GM12892 (cell line): ENCODE data around the gene ACE2.

ENCODE experiments used
- DNase-seq: peaks from one replicate; pipeline ENCODE4 v3.0.0; 2011; ENCODE audit not compliant: insufficient read length
- FAIRE-seq: peaks from 2 replicates; lab custom pipeline; 2011; peaks lifted over from hg19 to GRCh38; lab: Jason Lieb, UNC
- POLR2A ChIP-seq: IDR thresholded peaks from 2 replicates; pipeline ENCODE4 v1.6.1; 2011; ENCODE audit warnings: low read depth, low read length, control low read depth
- POLR2AphosphoS5 ChIP-seq: IDR thresholded peaks from 2 replicates; pipeline ENCODE4 v1.6.1; 2011; ENCODE audit warnings: low read depth, low read length, control low read depth
- TAF1 ChIP-seq: IDR thresholded peaks from 2 replicates; pipeline ENCODE4 v1.6.1; 2011; ENCODE audit warnings: low read depth, mild to moderate bottlenecking, control low read depth, low read length, borderline replicate concordance

Gene ACE2

DNA sequence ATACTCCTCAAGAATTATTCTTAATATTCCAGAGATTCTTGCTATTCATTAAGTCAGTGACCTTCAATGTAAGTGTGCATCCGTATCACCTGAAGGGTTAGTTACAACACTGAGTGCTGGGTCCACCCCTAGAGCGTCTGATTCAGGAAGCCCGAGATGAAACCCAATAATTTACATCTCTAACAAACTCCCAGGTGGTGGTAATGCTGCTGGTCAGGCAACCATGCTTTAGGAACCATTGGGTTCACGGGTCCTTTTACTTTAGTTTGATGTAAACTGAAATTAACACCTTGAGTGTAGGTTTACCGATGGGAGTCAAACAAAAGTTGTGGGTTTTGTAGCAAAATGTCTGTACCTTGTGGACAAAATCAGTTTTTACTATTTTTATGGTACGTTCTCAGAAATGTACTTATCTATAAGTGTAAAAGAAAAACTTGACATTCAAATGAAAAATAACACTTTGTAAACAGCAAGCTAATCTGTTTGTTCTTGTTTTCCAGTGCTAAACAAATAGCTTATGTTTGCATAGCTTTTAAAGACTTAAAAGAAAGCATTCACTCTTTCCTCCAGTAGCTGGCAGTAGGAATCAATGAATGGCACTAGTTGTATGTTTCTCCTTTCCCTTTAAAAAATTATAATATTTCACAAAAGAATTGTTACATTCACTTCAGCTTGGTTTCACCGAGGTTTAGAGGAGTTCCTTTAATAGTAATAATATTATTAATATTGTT is 32.7 kb downstream of the ACE2 start:
- FAIRE-seq: no peak
- TF ChIP-seq POLR2A (no peak), TAF1 (no peak), POLR2AphosphoS5 (no peak)
- no peak for DNase-seq

GRCh38 chrX:15567267-15567666 is 33.5 kb downstream of the ACE2 start:
- DNase-seq (no peak), FAIRE-seq (no peak)
- TF ChIP-seq POLR2A: no peak
- TF ChIP-seq TAF1: no peak
- TF ChIP-seq POLR2AphosphoS5: no peak

- DNase-seq (no peak), FAIRE-seq (no peak)
- TF ChIP-seq POLR2AphosphoS5: no peak
- no peak for TF ChIP-seq POLR2A
- no peak for TF ChIP-seq TAF1
Measured at GRCh38 chrX:15566244-15566643, 34.5 kb downstream of the ACE2 start.

GRCh38 chrX:15564981-15565579 is 35.7 kb downstream of the ACE2 start:
- TF ChIP-seq POLR2A: no peak
- no peak for TF ChIP-seq TAF1
- no peak for TF ChIP-seq POLR2AphosphoS5
- DNase-seq (no peak), FAIRE-seq (peak; percentile 85)

DNA sequence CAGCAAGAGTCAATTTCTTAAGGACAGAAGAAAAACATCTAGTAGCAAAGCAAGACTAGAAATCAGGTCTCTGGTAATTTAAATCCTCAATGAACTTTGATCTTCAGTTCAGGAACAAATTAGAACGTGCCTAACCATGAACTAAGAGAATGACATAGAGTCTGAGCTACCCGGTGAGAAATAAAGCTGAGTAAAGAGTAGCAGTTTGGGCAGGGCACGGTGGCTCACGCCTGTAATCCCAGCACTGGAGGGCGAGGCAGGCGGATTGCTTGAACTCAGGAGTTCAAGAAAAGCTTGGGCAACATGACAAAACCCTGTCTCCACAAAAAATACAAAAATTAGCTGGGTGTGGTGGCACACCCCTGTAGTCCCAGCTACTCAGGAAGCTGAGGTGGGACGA is 37.7 kb downstream of the ACE2 start:
- DNase-seq: no peak
- no peak for FAIRE-seq
- TF ChIP-seq POLR2A: no peak
- TF ChIP-seq POLR2AphosphoS5: no peak
- TF ChIP-seq TAF1: no peak

DNA sequence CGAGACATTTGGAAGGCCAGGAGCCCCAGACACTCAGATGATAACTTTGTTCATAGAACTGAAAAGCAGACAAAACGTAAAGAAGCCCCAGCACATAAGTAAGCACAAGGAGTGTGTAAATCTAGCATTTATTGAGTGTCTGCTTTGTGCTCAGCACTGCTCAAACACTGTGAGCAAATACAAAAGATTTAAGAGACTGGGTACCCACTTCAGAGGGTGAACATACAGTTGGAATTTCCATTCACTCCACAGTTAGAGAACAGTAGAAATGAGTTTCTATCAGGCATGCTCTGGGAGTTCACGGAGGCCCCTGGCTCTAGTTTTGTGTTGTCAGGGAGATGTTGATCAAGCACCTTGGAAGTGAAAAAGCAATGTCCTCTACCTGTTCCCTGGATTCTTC is 39.8 kb downstream of the ACE2 start:
- DNase-seq: no peak
- TF ChIP-seq POLR2A (no peak), POLR2AphosphoS5 (no peak), TAF1 (no peak)
- no peak for FAIRE-seq

GRCh38 chrX:15559227-15559626 is 41.5 kb downstream of the ACE2 start:
- FAIRE-seq (no peak), DNase-seq (no peak)
- TF ChIP-seq POLR2A (no peak), POLR2AphosphoS5 (no peak), TAF1 (no peak)

DNA sequence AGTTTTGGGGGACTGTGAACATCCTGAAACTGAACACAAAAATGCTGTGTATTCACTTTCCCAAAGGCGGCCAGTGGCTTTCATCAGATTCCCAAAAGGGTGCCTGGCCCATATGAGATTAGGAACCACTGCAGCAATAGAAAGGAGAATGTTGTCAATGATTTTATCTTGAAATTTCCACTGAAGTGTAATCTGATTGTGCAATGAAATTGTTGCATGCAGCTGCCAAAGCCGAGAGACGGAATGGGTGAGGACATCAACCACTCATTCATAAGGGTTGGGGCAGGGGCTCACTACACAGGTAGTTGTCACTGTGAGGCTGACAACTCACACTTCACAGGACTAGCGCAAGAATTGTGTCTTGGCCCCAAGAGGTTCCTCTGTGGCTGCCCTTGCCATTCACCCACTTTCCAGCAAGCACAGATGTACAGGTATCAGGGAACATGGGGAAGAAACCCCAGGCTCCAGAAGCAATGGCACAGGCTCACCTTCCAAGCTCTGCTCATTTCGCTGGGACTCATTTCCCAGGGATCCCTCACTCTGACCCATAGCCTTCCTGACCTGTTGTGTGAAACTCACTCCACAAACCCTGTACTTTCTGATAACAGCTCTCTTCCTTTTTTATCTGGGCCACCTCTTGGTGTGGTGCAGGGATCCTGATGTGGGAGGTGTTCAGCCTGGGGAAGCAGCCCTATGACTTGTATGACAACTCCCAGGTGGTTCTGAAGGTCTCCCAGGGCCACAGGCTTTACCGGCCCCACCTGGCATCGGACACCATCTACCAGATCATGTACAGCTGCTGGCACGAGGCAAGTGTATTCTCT is 51.4 kb downstream of the ACE2 start:
- FAIRE-seq: no peak
- TF ChIP-seq TAF1 (no peak), POLR2AphosphoS5 (no peak), POLR2A (no peak)
- DNase-seq: no peak

DNA sequence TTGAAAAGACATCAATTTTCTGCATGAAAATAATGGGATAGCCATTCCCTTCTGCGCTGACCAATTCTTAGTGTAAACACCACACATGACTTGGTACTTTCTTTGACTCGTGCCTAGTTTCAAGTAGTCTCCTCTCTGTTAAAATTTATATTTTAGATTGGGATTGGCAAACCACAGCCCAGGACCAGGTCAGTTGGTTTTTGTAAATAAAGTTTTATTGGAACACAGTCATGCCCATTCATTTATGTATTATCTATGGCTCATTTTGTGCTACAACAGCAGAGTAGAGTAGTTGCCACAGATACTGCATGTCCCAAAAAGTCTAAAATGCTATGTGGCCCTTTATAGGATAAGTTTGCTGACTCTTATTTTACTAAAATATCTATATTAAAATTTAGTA is 53.4 kb downstream of the ACE2 start:
- FAIRE-seq (no peak), DNase-seq (no peak)
- TF ChIP-seq POLR2A (no peak), TAF1 (no peak), POLR2AphosphoS5 (no peak)

DNA sequence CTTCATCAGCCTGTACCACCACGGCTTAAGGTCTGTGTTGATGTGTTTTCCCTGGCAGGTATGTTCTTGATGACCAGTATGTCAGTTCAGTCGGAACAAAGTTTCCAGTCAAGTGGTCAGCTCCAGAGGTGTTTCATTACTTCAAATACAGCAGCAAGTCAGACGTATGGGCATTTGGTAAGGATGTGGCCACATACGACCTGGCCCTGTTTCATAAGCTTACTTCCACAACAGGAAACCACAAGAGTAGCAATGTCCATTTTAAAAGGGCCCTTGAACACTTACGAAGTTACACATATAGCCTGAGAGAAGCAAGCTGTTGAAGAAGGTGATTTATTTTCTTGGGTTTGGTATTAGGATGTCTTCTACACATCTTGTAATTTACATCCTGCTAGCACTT is 54.0 kb downstream of the ACE2 start:
- DNase-seq (no peak), FAIRE-seq (no peak)
- TF ChIP-seq TAF1 (no peak), POLR2AphosphoS5 (no peak), POLR2A (no peak)

GRCh38 chrX:15530318-15530717 is 70.4 kb downstream of the ACE2 start:
- DNase-seq (no peak), FAIRE-seq (no peak)
- no peak for TF ChIP-seq POLR2A
- TF ChIP-seq POLR2AphosphoS5: no peak
- no peak for TF ChIP-seq TAF1
